ENCODE data around the gene FAM72A.
"Not testable (repeated sequence)": the region's sequence is repeated elsewhere in the genome, so short reads cannot be mapped to it uniquely, and the experiment has no call there.

The FAM72A gene

GRCh38 chr1:206202789-206203363, at the start of gene FAM72A:
FAM72A (minus strand) TSS chr1:206202839; CDS start chr1:206202025, 814 bp downstream.
- in situ Hi-C loops (cut with MboI; ENCODE audit: low pct_unique_long_range_greater_than_20kb, low sequenced_read_pairs, unreplicated experiment); DNase-seq (ENCODE audit: low spot score): not testable (repeated sequence)

- in situ Hi-C loops (cut with MboI; ENCODE audit: low pct_unique_long_range_greater_than_20kb, low sequenced_read_pairs, unreplicated experiment); DNase-seq (ENCODE audit: low spot score): not testable (repeated sequence)
Measured at GRCh38 chr1:206250953-206251681, 48.5 kb upstream of the FAM72A start.

GRCh38 chr1:206246129-206246886, 43.7 kb upstream of the FAM72A start:
- in situ Hi-C loops (cut with MboI; ENCODE audit: low pct_unique_long_range_greater_than_20kb, low sequenced_read_pairs, unreplicated experiment); DNase-seq (ENCODE audit: low spot score): not testable (repeated sequence)

- in situ Hi-C loops (cut with MboI; ENCODE audit: low pct_unique_long_range_greater_than_20kb, low sequenced_read_pairs, unreplicated experiment); DNase-seq (ENCODE audit: low spot score): not testable (repeated sequence)
Measured at GRCh38 chr1:206245479-206245878, 42.8 kb upstream of the FAM72A start.

GRCh38 chr1:206243335-206243734, 40.7 kb upstream of the FAM72A start:
- in situ Hi-C loops (cut with MboI; ENCODE audit: low pct_unique_long_range_greater_than_20kb, low sequenced_read_pairs, unreplicated experiment); DNase-seq (ENCODE audit: low spot score): not testable (repeated sequence)

GRCh38 chr1:206240288-206240687, 37.6 kb upstream of the FAM72A start:
- DNase-seq (ENCODE audit: low spot score); in situ Hi-C loops (cut with MboI; ENCODE audit: low pct_unique_long_range_greater_than_20kb, low sequenced_read_pairs, unreplicated experiment): not testable (repeated sequence)

- in situ Hi-C loops (cut with MboI; ENCODE audit: low pct_unique_long_range_greater_than_20kb, low sequenced_read_pairs, unreplicated experiment); DNase-seq (ENCODE audit: low spot score): not testable (repeated sequence)
Measured at GRCh38 chr1:206235190-206235589, 32.6 kb upstream of the FAM72A start.

GRCh38 chr1:206234189-206234916, 31.7 kb upstream of the FAM72A start:
- in situ Hi-C loops (cut with MboI; ENCODE audit: low pct_unique_long_range_greater_than_20kb, low sequenced_read_pairs, unreplicated experiment); DNase-seq (ENCODE audit: low spot score): not testable (repeated sequence)

- in situ Hi-C loops (cut with MboI; ENCODE audit: low pct_unique_long_range_greater_than_20kb, low sequenced_read_pairs, unreplicated experiment); DNase-seq (ENCODE audit: low spot score): not testable (repeated sequence)
Measured at GRCh38 chr1:206232970-206233645, 30.5 kb upstream of the FAM72A start.

GRCh38 chr1:206231989-206232388, 29.4 kb upstream of the FAM72A start:
- DNase-seq (ENCODE audit: low spot score); in situ Hi-C loops (cut with MboI; ENCODE audit: low pct_unique_long_range_greater_than_20kb, low sequenced_read_pairs, unreplicated experiment): not testable (repeated sequence)

- in situ Hi-C loops (cut with MboI; ENCODE audit: low pct_unique_long_range_greater_than_20kb, low sequenced_read_pairs, unreplicated experiment); DNase-seq (ENCODE audit: low spot score): not testable (repeated sequence)
Measured at GRCh38 chr1:206229286-206229685, 26.6 kb upstream of the FAM72A start.

- DNase-seq (ENCODE audit: low spot score); in situ Hi-C loops (cut with MboI; ENCODE audit: low pct_unique_long_range_greater_than_20kb, low sequenced_read_pairs, unreplicated experiment): not testable (repeated sequence)
Measured at GRCh38 chr1:206226886-206227285, 24.2 kb upstream of the FAM72A start.

- DNase-seq (ENCODE audit: low spot score); in situ Hi-C loops (cut with MboI; ENCODE audit: low pct_unique_long_range_greater_than_20kb, low sequenced_read_pairs, unreplicated experiment): not testable (repeated sequence)
Measured at GRCh38 chr1:206225386-206225785, 22.7 kb upstream of the FAM72A start.

- in situ Hi-C loops (cut with MboI; ENCODE audit: low pct_unique_long_range_greater_than_20kb, low sequenced_read_pairs, unreplicated experiment); DNase-seq (ENCODE audit: low spot score): not testable (repeated sequence)
Measured at GRCh38 chr1:206224190-206224776, 21.6 kb upstream of the FAM72A start.

GRCh38 chr1:206221585-206221984, 18.9 kb upstream of the FAM72A start:
- in situ Hi-C loops (cut with MboI; ENCODE audit: low pct_unique_long_range_greater_than_20kb, low sequenced_read_pairs, unreplicated experiment); DNase-seq (ENCODE audit: low spot score): not testable (repeated sequence)

GRCh38 chr1:206220332-206221000, 17.8 kb upstream of the FAM72A start:
- in situ Hi-C loops (cut with MboI; ENCODE audit: low pct_unique_long_range_greater_than_20kb, low sequenced_read_pairs, unreplicated experiment); DNase-seq (ENCODE audit: low spot score): not testable (repeated sequence)
